NCI-H1105 (cell line): ENCODE results near the gene SAA4.
A peak's percentile ranks its signal among the peaks of the same experiment; 100 is the strongest.
"Not testable (repeated sequence)": the region's sequence is repeated elsewhere in the genome, so short reads cannot be mapped to it uniquely, and the experiment has no call there.

Experiments used
- DNase-seq: peaks from one replicate; lab custom pipeline; 2025; lab: John Stamatoyannopoulos, UW

SAA4 gene

DNA sequence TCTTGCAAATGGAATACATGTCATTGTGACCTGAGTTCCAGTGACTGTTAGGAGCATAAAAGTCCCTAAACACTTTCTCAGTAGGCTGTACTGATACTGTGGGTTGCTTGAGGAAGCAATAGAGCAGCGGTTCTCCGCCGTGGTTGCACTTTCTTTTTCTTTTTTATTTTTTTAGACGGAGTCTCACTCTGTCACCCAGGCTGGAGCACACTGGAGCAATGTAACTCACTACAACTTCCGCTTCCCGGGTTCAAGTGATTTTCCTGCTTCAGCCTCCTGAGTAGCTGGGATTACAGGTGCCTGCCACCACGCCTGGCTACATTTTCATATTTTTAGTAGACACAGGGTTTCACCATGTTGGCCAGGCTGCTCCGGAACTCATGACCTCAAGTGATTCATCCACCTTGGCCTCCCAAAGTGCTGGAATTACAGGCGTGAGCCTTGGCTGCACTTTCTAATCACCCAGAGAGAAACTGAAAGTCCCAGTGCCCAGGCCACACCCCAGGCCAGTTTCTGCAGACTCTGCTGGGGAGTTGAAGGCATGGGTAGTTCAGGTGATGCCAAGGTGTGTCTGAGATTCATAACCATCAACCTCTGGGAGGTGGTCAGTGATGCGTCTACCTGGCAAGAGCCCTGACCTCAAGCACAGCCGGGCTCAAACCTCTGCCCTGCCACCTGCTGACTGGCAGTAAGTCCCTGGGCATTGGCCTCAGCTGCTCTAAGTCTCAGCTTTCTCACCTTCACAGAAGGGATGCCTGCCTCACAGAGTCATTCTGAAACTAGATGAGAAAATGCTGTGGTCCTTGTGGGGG, 10.0 kb upstream of the SAA4 start:
- not testable (repeated sequence) for DNase-seq

DNA sequence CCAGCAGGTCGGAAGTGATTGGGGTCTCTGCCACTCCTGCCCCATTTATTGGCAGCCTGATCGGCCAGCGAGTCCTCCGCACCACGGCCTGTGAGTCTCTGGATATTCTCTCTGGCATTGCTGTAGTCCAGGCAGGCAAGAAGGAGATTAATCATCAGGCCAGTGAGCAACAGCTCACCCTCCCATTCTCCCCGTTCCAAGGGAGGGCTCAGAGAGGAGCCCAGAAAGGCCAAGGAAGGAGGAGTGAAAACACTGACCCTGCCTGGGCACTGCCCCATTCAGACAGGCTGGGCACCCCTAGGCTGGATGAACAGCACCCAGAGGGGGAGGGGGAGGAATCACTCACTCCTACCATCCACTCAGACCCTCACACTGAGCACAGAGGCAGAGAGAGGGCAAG, 8.8 kb upstream of the SAA4 start:
- DNase-seq = no peak

DNA sequence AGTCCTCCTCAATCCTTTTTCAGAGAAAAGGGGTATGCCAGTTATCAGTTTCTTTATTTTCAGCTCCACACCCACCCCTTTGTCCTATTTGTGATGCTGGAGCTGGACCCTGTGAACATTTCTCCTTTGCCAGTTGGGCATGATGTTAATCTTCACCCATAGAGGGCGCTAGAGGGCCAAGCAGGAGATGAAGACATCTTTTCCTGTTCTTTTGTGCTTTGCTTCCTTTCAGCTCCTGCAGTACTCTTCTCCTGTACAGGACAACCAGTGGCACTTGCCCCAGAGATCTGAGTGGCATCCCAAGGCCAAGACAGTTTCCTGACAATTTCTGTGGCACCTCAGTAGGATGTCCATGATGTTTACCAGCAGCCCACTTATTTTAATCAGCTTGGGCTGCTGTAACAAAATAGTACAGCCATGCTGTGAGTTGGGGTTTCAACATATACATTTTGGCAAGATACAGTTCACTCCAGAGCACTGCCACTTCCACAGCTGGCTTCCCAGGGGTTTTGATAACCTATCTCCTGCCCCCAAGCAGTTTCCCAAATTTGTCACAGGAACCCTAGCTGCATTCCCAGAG, 7.3 kb upstream of the SAA4 start:
- DNase-seq = peak; percentile 54

DNA sequence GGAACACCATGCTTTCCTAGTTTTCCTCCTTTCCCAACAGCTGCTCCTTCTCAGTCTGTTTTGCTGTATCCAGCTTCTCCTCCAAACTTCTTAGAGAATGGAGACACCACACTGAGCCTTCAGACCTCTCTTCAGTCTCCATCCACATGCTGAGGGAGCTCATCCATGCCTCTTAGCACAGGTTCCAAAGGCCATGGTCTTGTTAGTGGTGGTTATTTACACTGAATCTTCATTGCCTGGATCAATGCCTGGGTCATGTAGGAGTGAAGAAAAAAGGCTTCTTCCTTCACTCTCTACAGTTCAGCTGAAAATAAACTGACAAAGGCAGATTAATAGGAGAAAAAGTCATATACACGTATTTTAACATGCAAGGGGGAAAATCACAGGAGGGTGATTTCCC, 3.1 kb upstream of the SAA4 start:
- DNase-seq = no peak

DNA sequence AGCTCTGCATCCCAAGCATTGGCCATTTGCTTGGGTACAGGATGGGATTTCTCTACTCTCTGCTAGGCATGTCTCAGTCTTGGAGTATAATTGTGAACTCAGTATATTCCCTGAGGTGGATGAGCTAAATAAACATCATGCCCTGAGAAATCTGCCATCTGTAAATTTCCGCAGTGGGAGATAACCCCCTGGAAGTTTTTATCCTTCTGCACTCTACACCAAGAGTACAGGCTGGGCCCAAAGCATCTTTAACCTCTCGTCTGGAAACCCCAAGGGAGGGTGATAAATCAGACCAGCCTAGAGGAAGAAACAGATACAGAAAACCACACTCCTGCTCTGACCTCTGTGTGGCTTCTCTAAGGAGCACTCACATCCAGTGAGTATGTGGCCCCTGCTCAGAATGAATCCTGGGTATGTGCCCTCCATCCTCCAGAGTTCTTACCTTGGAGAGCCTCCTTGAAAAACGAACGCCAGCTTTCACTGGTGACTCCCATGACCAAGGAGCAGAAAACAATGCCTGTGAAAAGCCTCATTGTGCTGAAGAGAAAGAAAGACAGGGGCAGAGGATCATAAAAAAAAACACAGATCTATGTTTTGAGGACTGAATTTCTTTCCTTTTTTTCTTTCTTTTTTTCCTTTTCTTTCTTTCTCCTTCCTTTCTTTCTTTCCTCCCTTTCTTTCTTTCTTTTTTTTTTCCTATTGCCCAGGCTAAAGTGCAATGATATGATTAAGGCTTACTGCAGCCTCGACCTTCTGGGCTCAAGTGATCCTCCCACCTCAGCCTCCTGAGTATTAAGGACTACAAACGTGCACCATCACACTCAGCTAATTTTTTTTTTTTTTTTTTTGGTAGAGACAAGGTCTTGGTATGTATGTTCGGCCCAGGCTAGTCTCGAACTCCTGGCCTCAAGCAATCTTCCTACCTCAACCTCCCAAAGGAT, 938 bp downstream of the SAA4 start:
- DNase-seq = no peak

DNA sequence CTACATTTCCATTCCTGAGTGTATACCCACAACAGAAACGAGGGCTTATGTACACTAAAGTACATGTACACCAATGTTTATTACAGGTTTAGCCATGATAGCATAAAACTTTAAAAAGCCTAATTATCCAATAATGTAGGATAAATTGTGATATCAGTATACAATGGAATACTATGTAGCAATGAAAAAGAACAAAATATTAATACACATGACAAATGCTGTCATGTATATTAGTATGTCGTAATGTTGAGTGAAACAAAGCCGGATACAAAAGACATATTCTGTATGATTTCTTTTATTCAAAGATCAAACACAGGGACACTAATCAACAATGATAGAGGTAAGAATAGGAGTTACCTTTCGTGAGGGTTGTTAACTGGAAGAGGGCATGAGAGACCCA, 2.7 kb downstream of the SAA4 start:
- no peak for DNase-seq

DNA sequence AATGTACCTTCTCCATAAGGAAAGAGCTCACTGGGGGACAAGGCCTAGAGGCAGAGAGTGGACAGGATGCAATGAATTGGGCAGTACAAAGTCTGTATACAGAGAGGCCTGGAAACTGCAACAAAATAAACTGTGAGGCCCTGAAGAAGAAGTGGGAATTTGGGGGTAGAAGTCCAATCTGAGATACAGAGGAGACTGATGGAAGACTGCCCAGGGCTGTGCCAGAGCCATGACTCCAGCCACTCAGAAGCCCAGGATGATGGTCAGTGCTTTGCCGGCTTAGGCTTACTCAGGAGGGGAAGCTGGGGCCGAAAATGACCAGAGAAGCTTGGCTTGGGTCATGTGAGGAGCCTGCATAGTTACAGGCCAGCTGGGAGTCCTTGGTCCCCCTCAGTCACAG, 5.7 kb downstream of the SAA4 start:
- no peak for DNase-seq

DNA sequence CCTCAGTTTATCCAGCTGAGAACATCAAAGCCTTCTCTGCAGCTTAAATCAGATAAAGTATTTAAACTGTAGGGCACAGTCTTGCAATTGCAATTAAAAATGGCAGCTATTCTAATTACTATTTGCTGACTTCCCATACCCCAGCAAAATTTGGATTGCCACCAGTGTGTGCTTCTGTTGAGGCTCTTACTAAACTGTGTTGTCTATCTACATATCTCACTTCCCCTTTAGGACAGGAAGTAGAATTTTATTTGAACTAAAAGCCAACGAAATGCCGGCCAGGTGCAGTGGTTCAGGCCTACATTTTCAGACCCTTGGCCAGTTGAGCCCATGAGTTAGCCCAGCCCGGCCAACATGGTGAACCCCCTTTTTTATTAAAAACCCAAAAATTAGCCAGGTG, 7.1 kb downstream of the SAA4 start:
- DNase-seq = no peak

DNA sequence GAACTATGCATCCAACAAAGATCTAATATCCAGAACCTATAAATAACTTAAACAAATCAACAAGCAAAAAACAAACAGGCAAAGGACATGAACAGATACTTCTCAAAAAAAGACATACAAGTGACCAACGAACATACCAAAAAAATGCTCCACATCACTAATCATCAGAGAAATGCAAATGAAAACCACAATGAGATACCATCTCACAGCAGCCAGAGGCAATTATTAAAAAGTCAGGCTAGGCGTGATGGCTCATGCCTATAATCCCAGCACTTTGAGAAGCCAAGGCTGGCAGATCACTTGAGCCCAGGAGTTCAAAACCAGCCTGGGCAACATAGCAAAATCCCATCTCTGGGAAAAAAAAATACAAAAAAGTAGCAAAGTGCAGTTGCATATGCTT, 10.7 kb downstream of the SAA4 start:
- DNase-seq = no peak

DNA sequence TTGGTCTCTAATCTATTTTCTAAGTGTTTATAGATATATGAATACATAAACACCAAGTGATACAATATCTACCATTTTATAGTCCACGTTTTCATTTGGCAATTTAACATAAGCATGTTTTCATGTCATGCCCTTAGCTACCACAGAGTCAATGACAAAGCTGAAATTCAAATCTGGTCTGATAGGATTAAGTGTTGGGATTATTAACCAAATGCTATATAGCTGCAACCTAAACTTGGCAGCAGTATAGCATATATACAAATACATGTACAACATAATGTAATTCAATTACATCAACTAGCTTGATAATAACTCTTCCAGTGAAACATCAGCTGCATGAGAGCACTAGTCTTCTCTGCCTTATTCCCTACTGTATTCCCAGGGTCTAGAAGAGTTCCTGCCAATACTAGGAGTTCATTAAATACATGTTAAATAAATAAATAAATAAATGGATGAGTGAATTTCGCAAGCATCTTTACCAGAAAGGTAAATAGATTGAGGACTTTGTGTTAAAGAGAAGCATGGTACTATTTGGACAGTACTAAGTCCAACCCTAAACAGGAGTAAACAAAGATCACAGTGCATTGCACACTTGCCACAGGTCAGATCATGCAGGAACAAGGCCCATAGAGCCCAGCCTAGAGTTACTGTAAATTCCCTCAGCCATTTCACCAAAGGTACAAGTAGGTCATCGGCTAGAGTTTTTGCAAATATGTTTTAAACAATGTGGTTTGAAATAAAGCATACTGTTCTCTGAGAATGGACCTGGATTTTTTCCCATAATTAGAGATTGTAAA, 12.8 kb downstream of the SAA4 start:
- no peak for DNase-seq

DNA sequence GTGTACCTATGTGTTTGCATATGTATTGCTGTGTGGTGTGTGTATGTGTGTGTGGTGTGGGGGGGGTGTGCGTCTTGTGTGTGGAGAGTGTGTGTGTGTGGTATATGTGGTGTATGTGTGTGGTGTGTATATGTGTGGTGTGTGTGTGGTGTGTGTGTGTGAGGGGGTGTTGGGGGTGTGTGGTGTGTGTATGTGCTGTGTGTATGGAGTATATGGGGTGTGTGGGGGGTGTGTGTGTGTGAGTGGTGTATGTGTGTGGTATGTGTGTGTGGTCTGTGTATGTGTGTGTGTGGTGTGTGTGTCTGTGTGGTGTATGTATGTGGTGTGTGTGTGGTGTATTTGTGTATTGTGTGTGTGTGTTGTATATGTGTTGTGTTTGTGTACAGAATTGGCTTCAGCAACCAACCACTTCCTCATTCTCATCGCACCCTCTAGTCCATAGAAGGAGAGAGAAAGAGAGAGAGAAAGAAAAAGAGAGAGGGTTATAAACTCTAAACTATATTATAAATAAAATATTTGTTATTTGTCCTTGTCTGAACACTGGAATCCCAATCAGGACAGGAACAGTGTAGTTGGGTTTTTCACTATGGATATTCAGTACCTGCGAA, 13.7 kb downstream of the SAA4 start:
- DNase-seq = no peak

DNA sequence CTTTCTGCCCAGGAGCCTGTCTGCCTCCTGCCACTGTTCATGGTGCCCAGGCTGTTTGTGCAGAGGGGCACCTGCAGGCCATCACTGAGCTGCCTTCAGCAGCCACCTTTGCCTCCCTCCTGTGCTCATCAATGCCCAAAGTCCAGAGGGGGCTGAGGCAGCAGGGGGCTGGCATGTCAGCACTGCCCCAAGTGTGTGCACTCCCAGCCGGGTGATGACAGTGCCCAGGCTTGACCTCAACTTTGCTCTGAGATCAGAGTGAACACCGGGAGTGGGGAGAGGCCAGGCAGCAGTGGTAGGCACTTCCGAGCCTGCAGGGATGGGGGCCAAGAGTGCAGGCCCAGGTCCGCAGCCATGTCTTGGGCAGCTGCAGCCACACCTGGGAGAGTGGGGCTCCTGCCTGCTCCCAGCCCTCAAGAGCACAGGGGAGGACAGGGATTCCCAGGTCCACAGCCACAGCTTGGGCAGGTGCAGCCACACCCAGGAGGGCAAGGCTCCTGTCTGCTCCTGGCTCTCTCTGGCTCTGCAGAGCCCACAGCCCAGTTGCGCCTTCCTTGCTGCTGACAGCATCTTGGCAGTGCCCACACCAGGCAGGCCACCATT, 15.2 kb downstream of the SAA4 start:
- DNase-seq = no peak

DNA sequence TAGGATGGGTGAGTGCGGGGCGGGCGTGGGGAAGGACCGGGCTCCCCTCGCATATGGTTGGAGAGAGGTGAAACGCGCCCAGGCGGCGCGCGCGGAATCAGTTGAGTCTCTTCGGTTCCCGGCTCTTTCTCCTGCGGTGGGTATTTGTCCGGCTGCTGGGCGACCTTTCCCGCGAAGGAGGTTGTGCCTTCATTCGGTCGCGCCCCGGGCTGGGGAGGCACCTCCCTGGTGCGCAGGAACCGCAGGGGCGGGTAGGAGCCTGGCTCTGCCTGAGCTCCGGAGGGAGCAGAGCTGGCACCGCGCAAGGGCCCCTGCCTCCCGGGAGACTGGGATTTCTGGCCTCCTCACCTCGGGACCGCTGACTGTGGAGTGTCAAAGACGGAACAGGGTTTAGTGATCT, 27.5 kb downstream of the SAA4 start:
- DNase-seq = no peak

DNA sequence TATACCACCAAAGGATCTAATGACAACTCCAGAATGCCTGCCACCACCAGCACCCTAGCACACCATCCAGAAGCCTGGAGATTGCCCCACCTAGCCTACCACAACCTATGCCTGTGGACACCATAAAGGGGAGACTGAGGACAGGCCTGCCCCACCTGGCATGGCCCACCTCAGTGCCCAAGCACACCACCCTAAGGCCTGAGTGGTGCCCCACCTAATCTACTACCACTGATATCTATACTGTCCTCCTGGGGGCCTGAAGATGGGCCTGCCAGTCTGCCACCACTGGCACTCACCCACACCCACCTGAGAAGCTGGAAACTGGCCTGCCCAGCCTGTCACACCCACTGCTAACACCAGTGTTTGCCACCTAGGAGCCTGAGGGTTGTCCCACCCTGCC, 31.8 kb downstream of the SAA4 start:
- no peak for DNase-seq

DNA sequence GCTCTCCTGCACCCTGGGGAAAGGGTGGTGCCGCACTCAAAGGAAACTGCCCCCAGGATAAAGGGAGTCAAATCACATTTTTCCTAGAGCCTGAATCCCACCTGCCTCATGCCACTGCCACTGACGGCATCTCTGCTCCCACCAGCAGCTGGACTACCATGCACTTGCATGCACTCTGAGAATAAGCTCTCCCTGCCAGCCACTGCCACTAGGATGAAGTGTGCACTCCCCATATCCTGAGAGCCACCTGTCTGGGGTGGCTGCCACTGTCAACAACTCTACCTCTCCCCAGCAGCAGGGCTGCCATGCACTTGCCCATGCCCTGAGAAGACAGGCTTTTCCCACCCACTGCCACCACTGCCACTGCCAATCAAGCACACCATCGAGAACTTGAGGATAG, 32.4 kb downstream of the SAA4 start:
- DNase-seq = no peak

DNA sequence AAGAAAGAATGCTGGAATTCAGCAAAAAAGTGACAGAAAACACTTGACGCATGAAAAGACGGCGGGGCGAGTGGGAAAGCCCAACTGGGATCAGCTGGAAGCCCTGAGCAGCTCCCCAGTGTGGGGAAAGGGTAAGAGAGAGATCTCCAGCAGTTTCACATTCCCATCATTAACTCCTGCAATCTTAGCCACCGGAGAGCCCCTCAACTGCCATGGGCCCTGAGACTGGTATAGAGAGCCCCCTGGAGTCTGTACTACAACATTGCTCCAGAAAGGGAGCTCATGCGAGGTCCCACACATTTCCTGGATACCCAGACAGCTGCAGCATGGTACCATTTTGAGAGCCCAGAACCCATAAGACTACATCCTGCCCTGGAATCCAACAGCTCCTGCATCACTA, 32.9 kb downstream of the SAA4 start:
- DNase-seq = no peak

DNA sequence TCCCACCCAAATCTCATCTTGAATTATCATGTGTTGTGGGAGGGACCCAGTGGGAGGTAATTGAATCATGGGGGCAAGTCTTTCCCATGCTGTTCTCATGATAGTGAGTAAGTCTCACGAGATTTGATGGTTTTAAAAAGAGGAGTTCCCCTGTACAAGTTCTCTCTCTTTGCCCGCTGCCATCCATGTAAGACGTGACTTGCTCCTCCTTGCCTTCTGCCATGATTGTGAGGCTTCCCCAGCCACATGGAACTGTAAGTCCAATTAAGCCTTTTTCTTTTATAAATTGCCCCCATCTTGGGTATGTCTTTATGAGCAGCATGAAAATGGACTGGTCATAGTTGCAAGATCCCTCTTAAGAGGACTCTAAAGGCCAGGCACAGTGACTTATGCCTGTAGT, 38.9 kb downstream of the SAA4 start:
- not testable (repeated sequence) for DNase-seq

DNA sequence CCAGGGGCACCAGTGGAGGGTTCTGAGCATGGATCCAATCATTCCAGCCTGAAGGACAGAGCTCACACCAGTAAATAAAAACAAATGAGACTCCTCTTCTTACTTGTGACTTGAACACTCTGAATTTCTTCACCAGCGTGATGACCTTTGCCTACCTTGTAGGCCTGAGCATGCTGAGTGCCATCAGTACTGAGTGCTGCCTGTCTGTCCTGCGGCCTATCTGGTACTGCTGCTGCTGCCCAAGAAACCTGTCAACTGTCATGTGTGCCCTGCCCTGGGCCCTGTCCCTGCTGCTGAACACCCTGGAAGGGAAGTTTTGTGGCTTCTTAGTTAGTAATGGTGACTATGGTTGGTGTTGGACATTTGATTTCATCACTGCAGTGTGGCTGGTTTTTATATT, 40.1 kb downstream of the SAA4 start:
- DNase-seq = no peak

DNA sequence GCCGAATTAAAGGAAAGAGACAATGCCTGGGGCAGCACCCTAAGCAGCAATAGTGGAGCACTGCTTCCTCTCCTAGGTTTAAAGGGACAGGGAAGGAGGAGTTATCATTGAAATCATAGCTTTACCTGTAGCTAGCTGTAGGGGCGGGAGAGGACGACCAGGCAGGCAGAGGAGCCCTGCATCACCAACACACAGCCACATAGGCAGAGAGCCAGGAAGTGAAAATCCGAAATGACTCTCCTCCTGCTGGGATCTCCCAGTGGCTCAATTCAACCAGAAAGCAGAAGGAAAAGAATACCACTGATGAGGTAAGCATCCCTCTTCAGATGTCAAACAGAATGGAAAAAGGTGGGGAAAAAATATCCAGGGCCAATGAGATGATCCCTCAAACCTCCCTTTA, 43.6 kb downstream of the SAA4 start:
- no peak for DNase-seq

DNA sequence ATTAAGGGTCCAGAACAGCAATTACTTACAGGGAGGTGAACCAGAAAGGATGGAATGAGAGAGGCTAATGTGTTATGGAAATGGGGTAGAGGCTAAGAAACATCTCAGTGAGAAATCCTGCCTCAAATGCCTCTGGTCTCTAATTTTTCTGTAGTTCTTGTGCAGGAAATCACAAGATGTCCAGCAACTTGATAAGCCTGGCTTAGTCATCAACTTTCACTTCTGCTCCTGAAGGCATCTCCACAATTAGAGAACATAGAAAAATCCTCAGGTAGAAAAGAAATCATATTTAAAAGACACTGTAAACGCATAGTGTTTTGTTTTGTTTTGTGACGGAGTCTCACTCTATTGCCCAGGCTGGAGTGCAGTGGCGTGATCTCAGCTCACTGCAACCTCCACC, 45.2 kb downstream of the SAA4 start:
- no peak for DNase-seq
